Sigmoid colon (tissue), 7 donors: Measurements from ENCODE around the gene CBFA2T3. TPM values are rescaled to one million over a fixed set of nuclear protein-coding genes. Genes with fewer than 3 reads are reported as not detected.

ENCODE experiments used
- DNase-seq: peaks from one replicate; pipeline ENCODE4 v3.0.0-alpha.2; 2019
- H3K27ac ChIP-seq, 4 donors: fragments of 200-600 bp; sonication (generic); one replicate each; pipeline ENCODE4 v1.5.1; 2016 to 2019; ENCODE audit warnings: mild to moderate bottlenecking in 1 of 4
- H3K27me3 ChIP-seq, 3 donors: fragments of 200-600 bp; sonication (generic); one replicate each; pipeline ENCODE4 v1.5.1; 2019; ENCODE audit warnings: mild to moderate bottlenecking in 1 of 3
- H3K36me3 ChIP-seq, 4 donors: fragments of 200-600 bp; sonication (generic); one replicate each; pipeline ENCODE4 v1.5.1; 2016 to 2019
- H3K4me1 ChIP-seq, 4 donors: fragments of 200-600 bp; sonication (generic); one replicate each; pipeline ENCODE4 v1.5.1; 2017 to 2019
- H3K4me3 ChIP-seq, 4 donors: fragments of 200-600 bp; sonication (generic); one replicate each; pipeline ENCODE4 v1.5.1; 2017 to 2019; ENCODE audit warnings: mild to moderate bottlenecking in 2 of 4, moderate library complexity in 1 of 4
- H3K9me3 ChIP-seq, 4 donors: fragments of 200-600 bp in 3 of 4; sonication (generic) in 3 of 4; one replicate each; pipeline versions ENCODE4 v1.5.1 to v1.6.1; 2013 to 2019
- CTCF ChIP-seq, 4 experiments: fragments of 450-650 bp in 3 of 4; fragments of 200-600 bp in 1 of 4; IDR thresholded peaks; one replicate each; pipeline ENCODE4 v1.5.1; 2016 to 2019; ENCODE audit warnings: antibody characterized with exemption in 4 of 4, mild to moderate bottlenecking in 3 of 4, moderate library complexity in 2 of 4
- EP300 ChIP-seq, 4 donors: sonication (generic); formaldehyde crosslinking; IDR thresholded peaks; one replicate each; pipeline ENCODE4 v1.6.1; 2017; ENCODE audit warnings: antibody characterized with exemption in 4 of 4
- POLR2A ChIP-seq, 2 donors: fragments of 450-650 bp; IDR thresholded peaks; one replicate each; pipeline ENCODE4 v1.6.1; 2016; ENCODE audit warnings: antibody characterized with exemption in 2 of 2, mild to moderate bottlenecking in 2 of 2, moderate library complexity in 2 of 2
- POLR2AphosphoS5 ChIP-seq, 4 donors: sonication (generic); formaldehyde crosslinking; IDR thresholded peaks; one replicate each; pipeline ENCODE4 v1.6.1; 2017; ENCODE audit warnings: antibody characterized with exemption in 4 of 4
- WGBS, 2 donors: extraction: QIAGEN DNeasy Blood & Tissue Kit; methylation state at CpG; one replicate each; pipeline ENCODE4 v1.1.7; 2013; 5-methylcytosine and 5-hydroxymethylcytosine counted together
- intact Hi-C: fragments of 100-400 bp; cut with DNase I; formaldehyde crosslinking; loops from one replicate; pipeline ENCODE4 v1.15.1; 2023
- polyA plus RNA-seq, 3 donors: library from polyadenylated mRNA; stranded (reverse); fragments of 200-250 nt; gene quantifications; one replicate each; pipeline ENCODE4 v1.2.3, GENCODE V29; 2013
- total RNA-seq, 4 donors: library from RNA; depleted of rRNA; stranded (reverse); fragments of >200 nt; gene quantifications; one replicate each; pipeline ENCODE4 v1.1.0, GENCODE V29; 2016
- donor health status: healthy with polysubstance abuse.
- donor health status: Bipolar disorder and iron deficiency.
- donor health status: healthy.

The CBFA2T3 gene
- total and polyA plus RNA-seq, 7 donors, result 0.95 to 26.8 (median 4.3) TPM

- DNase-seq, result no peak
- intact Hi-C loops, result no loop called here
- Histone ChIP-seq H3K4me3 (no peak overlapping the region), H3K27me3 (peaks cover 0 to 13% (median 0%) of the 10 kb centered on the region in 3 donors), H3K9me3 (no peaks in the 10 kb centered on the region), H3K27ac (no peak overlapping the region), H3K36me3 (peaks cover 10 to 28% (median 18%) of the 10 kb centered on the region in 4 donors), H3K4me1 (no peaks in the 10 kb centered on the region)
- WGBS, 2 donors, result 75 to 85% methylated on average over 14 of the region's 14 CpGs
- no peak for TF ChIP-seq POLR2AphosphoS5 (IDR thresholded peaks at IDR 0.05)
- no peak for TF ChIP-seq POLR2A (IDR thresholded peaks at IDR 0.05)
- TF ChIP-seq CTCF (IDR thresholded peaks at IDR 0.05), result no peak
- no peak for TF ChIP-seq EP300 (IDR thresholded peaks at IDR 0.05)
Measured at GRCh38 chr16:88865310-88865709, 111.7 kb downstream of the CBFA2T3 start.

- Histone ChIP-seq H3K36me3 (peaks cover 18 to 36% (median 25%) of the 10 kb centered on the region in 4 donors), H3K9me3 (no peaks in the 10 kb centered on the region), H3K27me3 (peaks cover 0 to 7% (median 0%) of the 10 kb centered on the region in 3 donors), H3K4me3 (no peak overlapping the region), H3K27ac (no peak overlapping the region), H3K4me1 (no peaks in the 10 kb centered on the region)
- WGBS, 2 donors, result 78 to 86% methylated on average over 18 of the region's 18 CpGs
- intact Hi-C loops, result no loop called here
- TF ChIP-seq POLR2A (IDR thresholded peaks at IDR 0.05) (no peak), POLR2AphosphoS5 (IDR thresholded peaks at IDR 0.05) (no peak), EP300 (IDR thresholded peaks at IDR 0.05) (no peak), CTCF (IDR thresholded peaks at IDR 0.05) (no peak)
- no peak for DNase-seq
Measured at GRCh38 chr16:88864521-88864920, 112.5 kb downstream of the CBFA2T3 start.

GRCh38 chr16:88864099-88864498, 112.9 kb downstream of the CBFA2T3 start:
- peaks cover 20 to 40% (median 26%) of the 10 kb centered on the region in 4 donors for H3K36me3 ChIP-seq
- intact Hi-C loops, result no loop called here
- H3K4me3 ChIP-seq, result no peak overlapping the region
- H3K9me3 ChIP-seq, result no peaks in the 10 kb centered on the region
- H3K27me3 ChIP-seq, result peaks cover 0 to 3% (median 0%) of the 10 kb centered on the region in 3 donors
- no peaks in the 10 kb centered on the region for H3K4me1 ChIP-seq
- TF ChIP-seq POLR2AphosphoS5 (IDR thresholded peaks at IDR 0.05), result no peak
- no peak for TF ChIP-seq EP300 (IDR thresholded peaks at IDR 0.05)
- no peak for TF ChIP-seq POLR2A (IDR thresholded peaks at IDR 0.05)
- no peak for TF ChIP-seq CTCF (IDR thresholded peaks at IDR 0.05)
- DNase-seq, result no peak
- H3K27ac ChIP-seq, result no peak overlapping the region
- WGBS, 2 donors, result 79 to 88% methylated on average over 15 of the region's 15 CpGs

GRCh38 chr16:88863426-88863825, 113.6 kb downstream of the CBFA2T3 start:
- no peak for DNase-seq
- Histone ChIP-seq H3K36me3 (peaks cover 20 to 44% (median 26%) of the 10 kb centered on the region in 4 donors), H3K4me3 (no peak overlapping the region), H3K27ac (no peak overlapping the region), H3K9me3 (no peaks in the 10 kb centered on the region), H3K4me1 (peaks cover 0 to 4% (median under 1%) of the 10 kb centered on the region in 4 donors), H3K27me3 (no peaks in the 10 kb centered on the region)
- intact Hi-C loops, result no loop called here
- TF ChIP-seq POLR2AphosphoS5 (IDR thresholded peaks at IDR 0.05) (no peak), POLR2A (IDR thresholded peaks at IDR 0.05) (no peak), EP300 (IDR thresholded peaks at IDR 0.05) (no peak), CTCF (IDR thresholded peaks at IDR 0.05) (no peak)
- WGBS, 2 donors, result 84 to 91% methylated on average over 13 of the region's 13 CpGs

- TF ChIP-seq CTCF (IDR thresholded peaks at IDR 0.05) (no peak), EP300 (IDR thresholded peaks at IDR 0.05) (no peak), POLR2A (IDR thresholded peaks at IDR 0.05) (no peak), POLR2AphosphoS5 (IDR thresholded peaks at IDR 0.05) (no peak)
- no peak overlapping the region for H3K4me3 ChIP-seq
- H3K9me3 ChIP-seq, result no peaks in the 10 kb centered on the region
- peaks cover 0 to 9% (median 5%) of the 10 kb centered on the region in 4 donors for H3K4me1 ChIP-seq
- peaks cover 20 to 44% (median 26%) of the 10 kb centered on the region in 4 donors for H3K36me3 ChIP-seq
- no peak for DNase-seq
- H3K27me3 ChIP-seq, result no peaks in the 10 kb centered on the region
- 92% methylated on average over 25 of the region's 25 CpGs for WGBS, 2 donors
- H3K27ac ChIP-seq, result no peak overlapping the region
- intact Hi-C loops, result no loop called here
Measured at GRCh38 chr16:88862968-88863367, 114.0 kb downstream of the CBFA2T3 start.
